Measurements from ENCODE around the gene BORCS8.
A peak's percentile ranks its signal among the peaks of the same experiment; 100 is the strongest.
"Not testable (repeated sequence)": the region's sequence is repeated elsewhere in the genome, so short reads cannot be mapped to it uniquely, and the experiment has no call there.

Gene BORCS8

DNA sequence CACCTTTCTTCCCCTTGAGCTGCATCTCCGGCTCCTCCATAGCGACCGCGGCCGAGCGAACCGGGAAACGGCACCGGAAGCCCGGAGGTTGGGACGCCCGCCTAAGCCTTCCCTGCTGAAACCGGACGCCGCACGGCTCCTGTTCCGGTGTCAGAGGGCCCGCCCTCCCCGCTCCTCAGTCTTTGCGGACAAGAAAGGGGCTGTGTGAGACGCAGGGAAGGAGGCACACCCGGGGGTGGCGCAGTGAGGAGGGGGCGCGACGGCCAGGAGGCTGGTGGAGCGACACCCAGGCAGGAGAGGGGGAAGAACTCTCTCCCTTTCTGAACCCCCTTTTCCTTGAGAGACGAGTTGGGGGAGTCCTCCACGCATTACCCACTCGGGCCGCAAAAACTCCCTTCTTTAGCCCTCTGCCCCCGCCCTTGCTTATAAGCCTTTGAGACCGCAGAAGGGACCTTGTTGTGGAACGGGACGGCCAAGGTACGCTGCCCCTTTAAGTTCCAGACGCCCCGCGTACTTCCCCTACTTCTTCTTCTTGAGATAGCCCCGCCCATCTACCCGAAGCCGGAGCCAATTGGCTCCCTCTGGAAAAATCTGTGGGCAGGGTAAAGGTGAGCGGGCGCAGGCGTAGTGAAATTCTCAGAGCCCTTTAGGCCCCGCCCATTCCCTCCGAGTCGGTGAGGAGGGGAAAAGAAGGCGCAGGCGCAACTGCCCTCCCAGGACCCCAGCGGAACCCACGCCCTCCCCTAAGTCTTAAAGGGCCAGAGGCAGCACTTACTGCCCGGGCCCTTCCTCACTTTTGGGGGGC lies at the start of gene BORCS8, which contains the start of gene RFXANK:
Gene BORCS8 (minus strand): TSS at position 75 of the 805 bp plus-strand sequence. CDS start 35 bp downstream, at position 40.
Gene RFXANK (plus strand): TSS at position 181 of the 805 bp plus-strand sequence. CDS start 1,689 bp downstream, outside the sequence.
- DNase-seq, result peak; percentile 99

DNA sequence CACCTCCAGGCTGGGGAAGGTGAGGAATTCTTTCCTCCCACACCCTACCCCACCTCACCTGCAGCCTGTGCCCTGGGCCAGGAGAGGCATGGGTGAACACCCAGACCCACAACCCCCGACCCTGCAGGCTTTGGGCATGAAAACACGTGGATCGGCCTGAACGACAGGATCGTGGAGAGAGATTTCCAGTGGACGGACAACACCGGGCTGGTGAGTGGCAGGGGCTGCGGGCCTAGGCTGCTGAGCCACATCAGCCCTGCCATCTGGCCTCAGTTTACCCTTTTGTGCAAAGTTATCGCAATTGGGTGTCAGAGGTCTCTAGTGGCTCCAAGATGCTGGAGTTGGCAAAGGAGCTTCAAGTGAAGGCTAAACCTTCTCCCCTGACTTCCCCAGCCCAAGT lies 48.5 kb upstream of the BORCS8 start:
- no peak for DNase-seq

DNA sequence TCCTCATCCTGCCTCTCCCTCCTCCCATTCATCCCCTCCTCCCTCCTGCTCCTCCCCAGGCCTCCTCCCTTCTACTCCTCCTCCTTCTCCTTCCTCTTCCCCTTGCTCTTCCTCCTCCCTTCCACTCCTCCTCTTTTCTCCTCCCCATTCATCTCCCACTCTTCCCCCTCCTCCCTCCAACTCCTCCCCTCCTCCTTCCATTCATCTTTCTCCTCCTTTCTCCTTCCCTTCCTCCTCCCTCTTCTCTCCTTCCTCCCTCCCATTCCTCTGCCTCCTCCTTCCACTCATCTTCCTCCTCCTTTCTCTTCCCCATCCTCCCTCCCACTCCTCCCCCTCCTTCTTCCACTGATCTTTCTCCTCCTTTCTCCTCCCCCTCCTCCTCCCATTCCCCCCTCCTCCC lies 47.7 kb upstream of the BORCS8 start:
- DNase-seq, result no peak

DNA sequence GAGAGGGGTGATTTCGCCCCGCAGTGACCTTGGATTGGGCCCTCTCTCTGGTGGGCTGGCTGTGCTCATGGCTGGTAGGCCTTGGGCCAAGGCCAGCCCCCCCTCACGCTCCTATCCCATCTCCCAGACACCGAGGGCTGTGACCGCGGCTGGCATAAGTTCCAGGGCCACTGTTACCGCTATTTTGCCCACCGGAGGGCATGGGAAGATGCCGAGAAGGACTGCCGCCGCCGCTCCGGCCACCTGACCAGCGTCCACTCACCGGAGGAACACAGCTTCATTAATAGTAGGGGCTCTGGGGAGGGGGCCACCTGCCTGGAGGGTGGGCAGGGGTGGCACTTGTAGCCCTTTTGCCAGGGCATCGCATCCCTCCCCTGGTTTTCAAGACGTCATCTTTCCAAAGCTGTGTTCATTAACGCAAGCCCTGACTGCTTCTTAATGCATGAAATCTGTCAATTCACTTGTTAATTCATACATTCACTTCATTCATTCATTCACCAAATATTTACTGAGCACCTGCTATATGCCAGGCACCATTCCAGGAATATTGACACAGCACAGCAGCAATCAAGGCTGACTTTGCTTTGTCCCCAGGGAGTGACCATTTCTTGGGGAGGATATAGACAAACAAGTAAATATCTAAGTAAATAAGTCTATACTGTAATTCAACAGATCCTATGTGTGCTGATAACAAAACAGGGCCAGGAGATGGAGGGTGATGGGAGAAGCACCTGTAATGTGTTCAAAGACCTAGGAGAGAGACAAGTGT lies 46.4 kb upstream of the BORCS8 start:
- DNase-seq, result no peak

DNA sequence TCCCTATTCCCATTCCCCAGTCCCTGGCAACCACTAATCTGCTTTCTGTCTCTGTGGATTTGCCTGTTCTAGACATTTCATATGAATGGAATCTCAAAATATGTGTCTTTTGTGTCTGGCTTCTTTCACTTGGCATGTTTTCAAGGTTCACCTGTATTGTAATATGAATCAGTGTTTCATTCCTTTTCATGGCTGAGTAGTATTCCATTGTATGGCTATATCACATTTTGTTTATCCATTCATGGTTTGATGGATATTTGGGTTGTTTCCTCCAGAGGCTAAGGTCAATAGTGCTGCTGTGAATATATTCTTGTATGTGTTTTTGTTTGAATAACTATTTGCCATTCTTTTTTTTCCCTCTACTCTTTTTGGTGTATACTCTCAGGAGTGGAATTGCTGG lies 44.2 kb upstream of the BORCS8 start:
- DNase-seq, result no peak

DNA sequence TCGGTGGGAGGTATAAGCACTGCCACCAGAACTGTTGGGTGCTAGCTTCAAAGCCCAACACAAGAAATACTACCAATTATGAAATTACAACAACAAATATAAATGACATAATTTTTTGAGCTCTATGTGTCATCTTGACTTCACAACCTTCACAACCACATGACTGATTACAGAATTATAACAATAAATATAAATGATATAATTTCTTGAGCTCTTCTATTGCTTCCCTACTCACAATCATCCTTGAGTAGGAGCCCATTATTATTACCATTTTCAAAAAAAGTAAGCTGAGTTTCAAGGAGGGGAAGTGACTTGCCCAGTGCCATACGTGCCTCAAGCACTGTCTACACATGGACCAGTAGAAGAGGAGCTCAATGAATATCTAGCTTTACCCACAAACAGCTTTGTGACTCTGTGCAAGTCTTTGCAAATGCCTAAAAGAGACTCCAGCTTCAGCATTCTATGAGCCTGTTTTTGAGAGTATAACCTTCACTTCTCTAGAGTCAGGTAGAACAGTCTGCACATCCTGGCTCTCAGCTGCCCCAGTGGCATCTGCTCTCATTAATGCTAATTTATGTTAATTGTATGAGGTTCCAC lies 42.4 kb upstream of the BORCS8 start:
- no peak for DNase-seq

DNA sequence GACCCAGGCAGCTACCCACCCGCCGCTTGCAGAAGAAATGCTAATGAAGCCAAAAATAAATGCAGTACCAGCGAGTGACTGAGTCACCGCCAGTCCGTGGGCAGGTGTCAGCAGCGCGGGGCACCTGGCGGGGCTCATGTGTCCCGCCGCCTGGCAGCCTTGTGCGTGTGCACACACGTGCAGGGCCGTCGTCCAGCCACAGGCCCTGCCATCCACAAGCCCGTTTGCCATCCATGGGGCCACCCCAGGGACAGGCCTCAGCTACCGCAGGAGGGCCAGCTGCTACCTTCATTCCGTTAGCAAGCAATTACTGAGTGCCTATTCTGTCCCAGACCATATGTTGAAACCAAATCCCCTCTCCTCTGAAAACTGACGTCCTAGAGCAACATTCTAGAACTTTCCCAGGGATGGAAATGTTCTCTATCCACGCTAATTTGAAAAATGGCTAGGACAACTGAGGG lies 40.3 kb upstream of the BORCS8 start:
- DNase-seq, result no peak

DNA sequence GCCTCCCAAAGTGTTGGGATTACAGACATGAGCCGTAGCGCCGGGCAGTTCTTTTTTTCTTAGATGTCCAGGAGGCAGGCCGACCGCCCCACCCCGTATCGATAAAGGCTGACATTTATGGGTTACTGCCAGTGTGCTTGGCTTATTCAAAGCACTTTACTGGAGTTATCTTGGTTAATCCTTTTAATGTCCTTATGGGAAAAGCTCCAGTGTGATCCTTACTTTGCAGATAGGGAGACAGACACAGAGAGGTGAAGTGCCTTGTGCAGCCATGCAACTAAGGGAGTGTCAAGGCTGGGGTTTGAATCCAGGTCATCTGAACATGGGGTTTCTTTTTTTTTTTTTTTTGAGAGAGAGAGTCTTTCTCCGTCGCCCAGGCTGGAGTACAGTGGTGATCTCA lies 39.0 kb upstream of the BORCS8 start:
- DNase-seq, result no peak

DNA sequence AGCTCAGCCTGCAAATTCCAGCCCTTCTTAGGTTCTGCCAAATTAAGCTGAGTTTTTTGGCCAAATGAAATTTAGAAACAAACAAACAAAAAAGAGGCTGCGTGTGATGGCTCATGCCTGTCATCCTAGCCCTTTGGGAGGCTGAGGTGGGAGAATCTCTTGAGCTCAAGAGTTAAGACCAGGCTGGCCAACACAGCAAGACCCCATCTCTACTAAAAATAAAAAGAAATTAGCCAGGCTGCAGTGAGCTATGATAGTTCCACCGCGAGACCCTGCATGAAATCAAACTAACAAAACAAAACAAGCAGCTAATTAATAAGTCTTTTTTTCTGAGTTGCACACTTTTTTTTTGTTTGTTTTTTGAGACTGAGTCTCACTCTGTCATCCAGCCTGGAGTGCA lies 37.7 kb upstream of the BORCS8 start:
- DNase-seq, result no peak

DNA sequence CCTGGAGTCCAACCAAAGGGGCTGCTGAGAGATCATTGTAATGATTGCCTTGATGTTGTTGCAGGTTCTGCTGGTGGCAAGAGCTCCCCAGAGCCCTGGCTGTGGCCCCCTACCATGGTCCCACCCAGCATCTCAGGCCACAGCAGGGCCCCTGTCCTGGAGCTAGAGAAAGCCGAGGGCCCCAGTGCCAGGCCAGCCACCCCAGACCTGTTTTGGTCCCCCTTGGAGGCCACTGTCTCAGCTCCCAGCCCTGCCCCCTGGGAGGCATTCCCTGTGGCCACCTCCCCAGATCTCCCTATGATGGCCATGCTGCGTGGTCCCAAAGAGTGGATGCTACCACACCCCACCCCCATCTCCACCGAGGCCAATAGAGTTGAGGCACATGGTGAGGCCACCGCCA lies 35.3 kb upstream of the BORCS8 start:
- DNase-seq, result no peak

DNA sequence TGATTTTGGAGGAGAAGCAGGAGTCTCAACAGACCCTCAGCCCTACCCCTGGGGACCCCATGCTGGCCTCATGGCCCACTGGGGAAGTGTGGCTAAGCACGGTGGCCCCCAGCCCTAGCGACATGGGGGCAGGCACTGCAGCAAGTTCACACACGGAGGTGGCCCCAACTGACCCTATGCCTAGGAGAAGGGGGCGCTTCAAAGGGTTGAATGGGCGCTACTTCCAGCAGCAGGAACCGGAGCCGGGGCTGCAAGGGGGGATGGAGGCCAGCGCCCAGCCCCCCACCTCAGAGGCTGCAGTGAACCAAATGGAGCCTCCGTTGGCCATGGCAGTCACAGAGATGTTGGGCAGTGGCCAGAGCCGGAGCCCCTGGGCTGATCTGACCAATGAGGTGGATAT lies 34.7 kb upstream of the BORCS8 start:
- no peak for DNase-seq

DNA sequence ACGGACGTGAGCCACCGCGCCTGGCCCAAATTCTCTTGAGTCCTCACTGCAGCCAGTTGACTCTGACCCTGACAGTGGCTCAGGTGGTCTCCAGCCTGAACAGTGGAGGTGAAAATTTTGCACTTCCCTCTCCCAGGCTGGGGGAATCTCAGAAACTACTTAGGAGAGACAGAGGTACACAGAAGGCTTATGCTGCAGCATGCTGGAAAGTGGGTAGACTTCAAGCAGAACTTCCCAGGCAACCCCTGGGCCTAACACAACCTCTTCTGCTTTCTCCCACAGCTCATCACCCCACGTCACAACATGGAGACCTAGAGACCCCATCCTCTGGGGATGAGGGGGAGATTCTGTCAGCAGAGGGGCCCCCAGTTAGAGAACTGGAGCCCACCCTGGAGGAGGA lies 34.3 kb upstream of the BORCS8 start:
- DNase-seq, result no peak

DNA sequence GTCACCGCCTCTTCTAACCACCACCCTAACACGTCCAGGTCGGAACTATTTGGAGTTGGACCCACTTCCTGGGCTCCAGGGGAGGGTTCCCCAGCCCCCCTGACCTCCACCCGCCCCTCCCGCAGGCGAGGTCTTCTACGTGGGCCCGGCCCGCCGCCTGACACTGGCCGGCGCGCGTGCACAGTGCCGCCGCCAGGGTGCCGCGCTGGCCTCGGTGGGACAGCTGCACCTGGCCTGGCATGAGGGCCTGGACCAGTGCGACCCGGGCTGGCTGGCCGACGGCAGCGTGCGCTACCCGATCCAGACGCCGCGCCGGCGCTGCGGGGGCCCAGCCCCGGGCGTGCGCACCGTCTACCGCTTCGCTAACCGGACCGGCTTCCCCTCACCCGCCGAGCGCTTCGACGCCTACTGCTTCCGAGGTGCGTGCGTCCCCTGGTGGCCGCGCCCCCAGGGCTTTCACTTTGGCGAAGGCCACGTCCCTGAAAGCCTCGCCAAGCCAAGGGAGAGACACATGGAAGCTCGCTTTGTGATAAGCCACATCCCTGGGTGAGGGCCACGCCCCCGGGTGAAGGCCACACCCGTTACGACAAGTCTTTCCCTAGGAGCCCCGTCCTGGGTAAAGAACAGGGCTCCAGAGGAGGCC lies 33.0 kb upstream of the BORCS8 start:
- peak; percentile 90 for DNase-seq

DNA sequence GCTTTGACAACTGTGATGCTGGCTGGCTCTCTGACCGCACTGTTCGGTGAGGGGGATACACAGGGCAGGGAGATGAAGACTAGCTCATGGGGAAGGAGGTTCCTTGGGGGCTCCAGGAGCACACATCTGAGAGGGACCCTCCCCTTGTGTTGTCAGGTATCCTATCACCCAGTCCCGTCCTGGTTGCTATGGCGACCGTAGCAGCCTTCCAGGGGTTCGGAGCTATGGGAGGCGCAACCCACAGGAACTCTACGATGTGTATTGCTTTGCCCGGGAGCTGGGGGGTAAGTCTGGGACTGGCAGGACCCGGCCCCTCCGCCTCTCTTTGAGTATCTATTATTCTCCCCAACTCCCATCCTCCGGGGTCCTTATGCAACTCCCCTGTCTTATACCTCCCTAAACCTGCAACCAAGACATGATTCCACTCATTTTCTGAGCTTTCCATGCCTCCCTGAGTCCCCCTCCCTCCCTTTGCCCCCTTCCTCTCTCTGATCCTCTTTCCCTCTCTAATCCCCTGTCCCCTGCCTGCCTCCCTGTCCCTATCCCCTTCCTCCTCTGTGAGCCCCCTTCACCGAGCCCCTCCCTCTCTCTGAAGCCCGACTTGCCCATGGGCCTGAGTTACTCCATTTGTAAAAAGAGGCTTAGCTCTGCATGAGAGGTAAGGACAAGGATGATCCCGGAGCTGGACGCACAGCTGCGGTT lies 32.3 kb upstream of the BORCS8 start:
- DNase-seq, result no peak

DNA sequence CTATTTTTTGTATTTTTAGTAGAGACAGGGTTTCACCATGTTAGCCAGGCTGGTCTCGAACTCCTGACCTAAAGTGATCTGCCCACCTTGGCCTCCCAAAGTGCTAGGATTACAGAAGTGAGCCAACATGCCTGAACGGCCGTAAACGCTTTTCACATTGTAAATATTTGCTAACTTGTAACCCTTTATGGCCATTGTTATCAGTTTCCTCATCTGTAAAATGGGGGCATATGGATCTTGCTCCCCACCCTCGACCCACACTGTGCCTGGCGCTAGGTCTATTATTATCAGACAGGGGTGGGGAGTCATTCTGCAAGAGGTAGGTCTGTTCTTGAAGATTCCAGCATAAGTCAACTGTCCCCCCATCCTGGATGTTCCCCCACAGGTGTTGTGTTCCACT lies 31.7 kb upstream of the BORCS8 start:
- DNase-seq, result no peak

DNA sequence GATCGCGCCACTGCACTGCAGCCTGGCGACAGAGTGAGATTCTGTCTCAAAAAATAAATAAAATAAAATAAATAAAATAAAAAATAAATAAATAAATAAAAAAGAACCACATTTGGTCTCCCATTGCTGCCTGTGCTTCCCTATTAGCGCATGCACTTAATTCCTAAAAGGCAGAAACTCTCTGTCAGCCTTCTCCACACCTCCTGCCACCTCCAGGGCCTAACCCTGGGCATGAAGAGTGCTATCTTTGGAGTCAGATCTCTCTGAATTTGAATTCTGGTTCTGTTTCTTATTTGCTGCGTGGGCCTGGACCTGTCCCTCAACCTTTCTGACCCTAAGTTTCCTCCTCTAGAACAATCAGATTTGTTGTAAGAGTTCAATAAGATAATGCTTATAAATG lies 31.1 kb upstream of the BORCS8 start:
- DNase-seq, result no peak

DNA sequence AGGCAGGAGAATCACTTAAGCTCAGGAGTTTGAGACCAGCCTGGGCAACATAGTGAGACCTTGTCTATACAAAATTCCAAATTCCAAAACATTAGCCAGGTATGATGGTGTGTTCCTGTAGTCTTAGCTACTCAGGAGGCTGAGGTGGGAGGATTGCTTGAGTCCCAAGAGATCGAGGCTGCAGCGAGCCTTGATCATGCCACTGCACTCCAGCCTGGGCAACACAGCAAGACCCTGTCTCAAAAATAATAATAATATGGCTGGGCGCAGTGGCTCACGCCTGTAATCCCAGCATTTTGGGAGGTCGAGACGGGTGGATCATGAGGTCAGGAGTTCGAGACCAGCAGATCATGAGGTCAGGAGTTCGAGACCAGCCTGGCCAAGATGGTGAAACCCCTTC lies 29.0 kb upstream of the BORCS8 start:
- DNase-seq, result not testable (repeated sequence)

DNA sequence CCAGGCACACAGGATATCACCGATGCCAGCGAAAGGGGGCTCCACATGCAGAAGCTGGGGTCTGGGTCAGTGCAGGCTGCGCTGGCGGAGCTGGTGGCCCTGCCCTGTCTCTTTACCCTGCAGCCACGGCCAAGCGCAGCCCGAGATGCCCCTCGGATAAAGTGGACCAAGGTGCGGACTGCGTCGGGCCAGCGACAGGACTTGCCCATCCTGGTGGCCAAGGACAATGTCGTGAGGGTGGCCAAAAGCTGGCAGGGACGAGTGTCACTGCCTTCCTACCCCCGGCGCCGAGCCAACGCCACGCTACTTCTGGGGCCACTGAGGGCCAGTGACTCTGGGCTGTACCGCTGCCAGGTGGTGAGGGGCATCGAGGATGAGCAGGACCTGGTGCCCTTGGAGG lies 27.0 kb upstream of the BORCS8 start:
- no peak for DNase-seq

DNA sequence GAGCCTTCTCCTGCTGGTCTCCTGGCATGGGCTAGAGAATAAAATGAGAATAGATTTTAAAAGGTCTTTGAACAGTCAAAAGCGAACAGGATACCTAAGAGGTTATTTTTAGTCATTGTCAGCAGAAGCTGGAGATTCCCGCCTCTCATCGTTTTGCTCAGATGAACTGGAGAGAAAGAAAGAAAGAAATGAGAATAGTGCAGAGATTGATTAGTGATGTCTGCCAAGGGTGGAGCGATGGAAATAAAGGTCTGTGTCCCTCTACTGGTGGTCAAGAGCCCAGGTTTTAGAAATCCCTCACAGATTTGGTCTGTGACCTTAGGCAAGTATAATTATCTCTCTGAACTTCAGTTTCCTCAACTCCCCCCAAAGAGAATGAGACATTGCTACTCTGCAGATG lies 25.1 kb upstream of the BORCS8 start:
- DNase-seq, result no peak

DNA sequence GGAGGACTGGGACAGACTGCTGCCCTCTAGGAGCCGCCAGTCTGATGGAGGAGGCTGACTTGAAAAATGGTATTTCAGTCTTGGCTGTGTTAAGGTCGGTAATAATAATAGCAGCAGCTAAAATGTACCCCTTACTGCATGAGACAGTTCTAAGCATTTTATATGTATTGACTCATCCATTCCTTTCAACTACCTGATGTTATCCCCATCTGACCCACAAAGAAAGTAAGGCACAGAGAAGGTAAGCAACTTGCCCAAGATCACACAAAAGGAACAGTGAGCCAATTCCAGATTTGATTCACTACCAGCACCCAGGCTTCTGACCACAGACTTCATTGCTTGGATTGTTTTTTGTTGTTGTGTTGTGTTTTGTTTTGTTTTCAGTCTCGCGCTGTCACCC lies 23.8 kb upstream of the BORCS8 start:
- no peak for DNase-seq

DNA sequence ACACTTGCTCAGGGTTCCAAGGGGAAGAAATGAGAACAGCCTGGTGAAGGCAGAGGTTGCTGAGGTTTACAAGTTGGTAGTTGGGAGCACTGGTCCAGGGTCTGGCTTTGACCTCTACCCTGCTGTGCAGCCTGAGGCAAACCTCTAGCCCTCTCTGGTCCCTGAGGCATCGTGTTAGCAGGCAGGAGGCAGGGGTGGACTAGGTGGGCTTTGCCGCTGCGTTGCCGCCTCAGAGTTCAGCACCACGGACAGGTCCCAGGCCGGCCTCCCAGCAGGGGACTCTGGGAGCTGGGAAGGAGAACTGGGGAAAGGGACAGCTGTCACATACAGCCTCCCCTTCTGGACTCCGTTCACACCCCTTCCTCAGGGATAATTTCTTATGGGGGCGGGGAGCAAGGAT lies 22.9 kb upstream of the BORCS8 start:
- peak; percentile 71 for DNase-seq

DNA sequence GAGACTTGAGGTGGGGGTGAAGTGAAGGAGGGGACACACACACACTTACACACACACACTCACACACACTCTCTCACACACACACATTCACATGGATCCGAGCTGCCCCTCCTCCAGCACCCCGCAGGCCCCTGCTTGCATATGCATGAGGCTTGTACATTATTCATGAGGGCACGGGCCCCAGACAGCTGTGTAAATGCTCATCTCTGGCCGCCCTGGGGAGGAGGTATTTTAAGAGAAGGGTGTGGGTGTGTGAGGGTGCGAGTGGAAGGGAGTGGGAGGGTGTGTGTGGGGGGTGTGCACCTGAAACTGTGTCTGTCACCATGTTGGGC lies 22.2 kb upstream of the BORCS8 start:
- no peak for DNase-seq
